ENCODE data around the gene USP54.
"Not testable (repeated sequence)": the region's sequence is repeated elsewhere in the genome, so short reads cannot be mapped to it uniquely, and the experiment has no call there.

USP54 gene

DNA sequence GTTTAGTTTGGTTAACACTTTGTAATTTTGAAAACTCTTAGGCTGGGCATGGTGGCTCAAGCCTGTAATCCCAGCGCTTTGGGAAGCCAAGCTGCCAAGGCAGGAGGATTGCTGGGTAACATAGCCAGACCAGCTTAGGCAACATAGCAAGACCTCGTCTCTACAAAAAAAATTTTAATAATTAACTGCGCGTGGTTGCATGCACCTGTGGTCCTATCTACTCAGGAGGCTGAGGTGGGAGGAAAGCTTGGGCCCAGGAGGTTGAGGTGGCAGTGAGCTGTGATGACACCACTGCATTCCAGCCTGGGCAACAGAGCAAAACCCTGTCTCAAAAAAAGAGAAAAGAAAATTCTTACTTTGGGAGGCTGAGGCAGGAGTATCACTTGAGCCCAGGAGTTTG is 31.9 kb upstream of the USP54 start:
- Histone ChIP-seq H3K4me1 (ENCODE audit: insufficient read depth, low read length) (peaks cover 6% of the 10 kb centered on the region; the same call in 1 of the 2 replicates), H3K27me3 (ENCODE audit: insufficient read depth, low read length) (no peaks in the 10 kb centered on the region), H3K27ac (ENCODE audit: low read depth, low read length) (no peak overlapping the region), H3K4me3 (ENCODE audit: low read length) (no peak overlapping the region), H3K9ac (ENCODE audit: low read depth, low read length) (no peak overlapping the region), H3K9me3 (ENCODE audit: insufficient read depth, low read depth, low read length) (no peaks in the 10 kb centered on the region), H3K36me3 (ENCODE audit: insufficient read depth, low read length) (no peaks in the 10 kb centered on the region)
- WGBS: 94% methylated on average over 4 of the region's 4 CpGs

DNA sequence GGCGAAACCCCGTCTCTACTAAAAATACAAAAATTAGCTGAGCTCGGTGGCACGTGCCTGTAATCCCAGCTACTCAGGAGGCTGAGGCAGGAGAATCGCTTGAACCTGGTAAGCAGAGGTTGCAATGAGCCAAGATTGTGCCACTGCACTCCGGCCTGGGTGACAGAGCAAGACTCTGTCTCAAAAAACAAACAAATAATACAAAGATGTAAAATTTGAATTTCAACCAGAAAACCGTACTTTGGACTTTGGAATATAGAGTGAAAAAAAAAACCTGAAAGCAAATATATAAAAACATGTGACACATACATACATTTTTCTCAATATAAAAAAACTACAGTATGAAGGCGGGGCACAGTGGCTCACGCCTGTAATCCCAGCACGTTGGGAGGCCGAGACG is 29.8 kb upstream of the USP54 start:
- not testable (repeated sequence) for H3K36me3 ChIP-seq (ENCODE audit: insufficient read depth, low read length); H3K9me3 ChIP-seq (ENCODE audit: insufficient read depth, low read depth, low read length); H3K4me1 ChIP-seq (ENCODE audit: insufficient read depth, low read length); H3K9ac ChIP-seq (ENCODE audit: low read depth, low read length); H3K27me3 ChIP-seq (ENCODE audit: insufficient read depth, low read length); H3K4me3 ChIP-seq (ENCODE audit: low read length); H3K27ac ChIP-seq (ENCODE audit: low read depth, low read length)
- 99% methylated on average over 10 of the region's 12 CpGs for WGBS

DNA sequence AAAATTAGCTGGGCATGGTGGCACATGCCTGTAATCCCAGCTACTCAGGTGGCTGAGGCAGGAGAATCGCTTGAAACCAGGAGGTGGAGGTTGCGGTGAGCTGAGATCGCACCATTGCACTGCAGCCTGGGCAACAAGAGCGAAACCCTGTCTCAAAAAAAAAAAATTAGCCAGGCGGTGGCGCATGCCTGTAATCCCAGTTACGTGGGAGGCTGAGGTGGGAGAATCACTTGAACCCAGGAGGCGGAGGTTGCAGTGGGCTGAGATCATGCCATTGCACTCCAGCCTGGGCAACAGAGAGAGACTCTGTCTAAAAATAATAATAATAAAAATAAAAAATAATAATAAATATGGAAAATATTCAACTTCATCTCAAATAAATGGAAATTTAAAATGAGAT is 26.0 kb upstream of the USP54 start:
- H3K27me3 ChIP-seq (ENCODE audit: insufficient read depth, low read length); H3K27ac ChIP-seq (ENCODE audit: low read depth, low read length): not testable (repeated sequence)
- 98% methylated on average over 8 of the region's 8 CpGs for WGBS

DNA sequence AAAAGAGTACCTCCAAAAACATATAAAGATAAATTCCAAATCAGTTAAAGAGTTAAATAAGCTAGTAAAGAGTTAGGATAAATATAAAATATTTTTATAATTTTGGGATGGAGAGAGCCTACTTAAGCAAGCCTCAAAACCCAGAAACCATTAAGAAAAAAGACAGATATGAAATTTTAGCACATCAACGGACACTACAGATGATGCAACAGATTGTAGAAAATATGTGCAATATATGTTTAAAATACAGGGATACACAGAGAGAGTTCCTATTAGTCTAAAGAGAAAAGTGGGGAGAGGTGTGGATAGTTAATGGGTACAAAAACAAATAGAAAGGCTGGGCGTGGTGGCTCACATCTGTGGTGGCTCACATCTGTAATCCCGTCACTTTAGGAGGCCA is 23.6 kb upstream of the USP54 start:
- Histone ChIP-seq H3K4me3 (ENCODE audit: low read length) (no peak overlapping the region), H3K9me3 (ENCODE audit: insufficient read depth, low read depth, low read length) (no peaks in the 10 kb centered on the region)

More for the DNA sequence above, 26.0 kb upstream of the USP54 start:
- H3K36me3 ChIP-seq (ENCODE audit: insufficient read depth, low read length); H3K9me3 ChIP-seq (ENCODE audit: insufficient read depth, low read depth, low read length); H3K4me1 ChIP-seq (ENCODE audit: insufficient read depth, low read length); H3K4me3 ChIP-seq (ENCODE audit: low read length); H3K9ac ChIP-seq (ENCODE audit: low read depth, low read length): not testable (repeated sequence)

DNA sequence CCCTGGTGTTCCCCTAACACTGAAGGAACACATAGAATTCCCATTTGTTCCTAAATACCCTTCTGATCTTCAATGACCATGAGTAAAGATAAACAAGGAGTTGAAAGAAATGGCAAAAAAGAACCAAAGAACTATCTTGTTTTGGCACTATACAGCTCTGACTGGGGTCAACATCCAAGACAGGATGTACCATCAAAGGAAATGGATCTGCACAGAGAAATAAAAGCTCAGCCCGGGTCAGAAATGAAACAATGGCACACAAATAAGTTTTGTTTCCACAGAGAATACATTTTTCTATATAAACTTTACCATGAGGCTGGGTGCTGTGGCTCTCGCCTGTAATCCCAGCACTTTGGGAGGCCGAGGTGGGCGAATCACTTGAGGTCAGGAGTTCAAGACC is 18.0 kb upstream of the USP54 start:
- no peaks in the 10 kb centered on the region for H3K27me3 ChIP-seq (ENCODE audit: insufficient read depth, low read length)
- no peak overlapping the region for H3K9ac ChIP-seq (ENCODE audit: low read depth, low read length)
- no peaks in the 10 kb centered on the region for H3K9me3 ChIP-seq (ENCODE audit: insufficient read depth, low read depth, low read length)
- H3K36me3 ChIP-seq (ENCODE audit: insufficient read depth, low read length): no peaks in the 10 kb centered on the region
- 94% methylated on average over 4 of the region's 4 CpGs for WGBS
- no peak overlapping the region for H3K27ac ChIP-seq (ENCODE audit: low read depth, low read length)
- H3K4me1 ChIP-seq (ENCODE audit: insufficient read depth, low read length): no peaks in the 10 kb centered on the region
- no peak overlapping the region for H3K4me3 ChIP-seq (ENCODE audit: low read length)

More for the DNA sequence above, 23.6 kb upstream of the USP54 start:
- Histone ChIP-seq H3K4me1 (ENCODE audit: insufficient read depth, low read length) (no peaks in the 10 kb centered on the region), H3K27ac (ENCODE audit: low read depth, low read length) (no peak overlapping the region), H3K36me3 (ENCODE audit: insufficient read depth, low read length) (no peaks in the 10 kb centered on the region), H3K9ac (ENCODE audit: low read depth, low read length) (no peak overlapping the region), H3K27me3 (ENCODE audit: insufficient read depth, low read length) (no peaks in the 10 kb centered on the region)
- 91% methylated on average over 3 of the region's 3 CpGs for WGBS

DNA sequence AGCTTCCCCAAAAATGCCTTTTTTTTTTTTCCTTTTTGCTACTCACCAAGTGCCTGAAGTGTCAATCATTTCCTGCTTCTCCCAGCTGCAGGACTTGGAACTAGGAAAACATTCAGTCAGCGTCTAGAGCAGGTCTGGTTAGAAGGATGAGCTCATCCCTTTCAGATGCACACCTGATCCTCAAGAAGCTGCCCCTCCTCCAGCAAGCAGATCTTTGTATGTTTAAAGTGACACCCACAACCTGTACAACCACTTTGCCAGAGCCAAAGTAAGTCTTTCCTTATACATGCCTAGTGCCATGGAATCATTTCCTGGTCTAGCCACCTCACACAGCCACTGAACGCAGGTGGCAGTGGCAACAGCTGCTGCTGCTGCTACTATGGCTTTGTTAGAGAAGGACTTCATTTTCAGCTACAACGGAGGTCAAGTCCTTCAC is 10.4 kb upstream of the USP54 start:
- no peaks in the 10 kb centered on the region for H3K27me3 ChIP-seq (ENCODE audit: insufficient read depth, low read length)
- no peak overlapping the region for H3K4me3 ChIP-seq (ENCODE audit: low read length)
- H3K9ac ChIP-seq (ENCODE audit: low read depth, low read length): peak overlapping the region; percentile 12
- H3K4me1 ChIP-seq (ENCODE audit: insufficient read depth, low read length): peaks cover 12% of the 10 kb centered on the region
- 46% methylated on average over 3 of the region's 3 CpGs for WGBS
- peak overlapping the region; percentile 44 for H3K27ac ChIP-seq (ENCODE audit: low read depth, low read length)
- H3K9me3 ChIP-seq (ENCODE audit: insufficient read depth, low read depth, low read length): no peaks in the 10 kb centered on the region
- H3K36me3 ChIP-seq (ENCODE audit: insufficient read depth, low read length): no peaks in the 10 kb centered on the region

DNA sequence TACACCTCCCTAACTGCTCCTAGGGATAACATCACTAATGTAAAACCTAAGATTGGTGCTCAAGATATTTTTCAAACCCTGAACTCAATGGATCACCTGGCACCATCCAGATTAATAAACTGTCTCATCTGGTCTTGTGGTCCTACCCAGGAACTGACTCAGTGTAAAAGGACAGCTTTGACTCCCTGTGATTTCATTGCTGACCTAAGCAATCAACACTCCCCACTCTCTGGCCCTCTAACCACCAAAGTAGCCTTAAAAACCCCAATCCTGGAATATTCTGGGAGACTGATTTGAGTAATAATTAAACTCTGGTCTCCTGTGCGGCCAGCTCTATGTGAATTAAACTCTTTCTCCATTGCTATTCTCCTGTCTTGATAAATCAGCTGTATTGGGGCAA is 6.2 kb upstream of the USP54 start:
- Histone ChIP-seq H3K9me3 (ENCODE audit: insufficient read depth, low read depth, low read length) (no peaks in the 10 kb centered on the region), H3K4me3 (ENCODE audit: low read length) (no peak overlapping the region), H3K27me3 (ENCODE audit: insufficient read depth, low read length) (no peaks in the 10 kb centered on the region), H3K4me1 (ENCODE audit: insufficient read depth, low read length) (peaks cover 20% of the 10 kb centered on the region), H3K9ac (ENCODE audit: low read depth, low read length) (no peak overlapping the region), H3K36me3 (ENCODE audit: insufficient read depth, low read length) (no peaks in the 10 kb centered on the region), H3K27ac (ENCODE audit: low read depth, low read length) (no peak overlapping the region)
- 86% methylated on average over 1 of the region's 1 CpG for WGBS

DNA sequence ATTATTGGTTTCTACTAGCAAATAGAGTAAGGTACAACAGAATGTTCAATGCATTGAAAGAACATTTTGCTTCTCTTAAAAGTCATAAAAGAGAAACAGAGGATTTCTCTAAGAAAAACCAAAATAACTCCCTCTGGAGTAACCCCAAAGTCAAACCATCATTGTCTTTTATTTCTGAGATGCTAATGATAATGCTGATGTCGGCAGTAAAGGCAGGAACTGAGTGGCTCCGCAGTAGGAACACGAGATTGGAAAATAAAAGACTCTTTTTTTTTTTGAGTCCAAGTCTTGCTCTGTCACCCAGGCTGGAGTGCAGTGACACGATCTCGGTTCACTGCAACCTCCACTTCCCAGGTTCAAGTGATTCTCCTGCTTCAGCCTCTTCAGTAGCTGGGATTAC is 2.7 kb upstream of the USP54 start:
- no peaks in the 10 kb centered on the region for H3K27me3 ChIP-seq (ENCODE audit: insufficient read depth, low read length)
- no peaks in the 10 kb centered on the region for H3K36me3 ChIP-seq (ENCODE audit: insufficient read depth, low read length)
- no peak overlapping the region for H3K9ac ChIP-seq (ENCODE audit: low read depth, low read length)
- WGBS: 88% methylated on average over 5 of the region's 5 CpGs
- no peak overlapping the region for H3K27ac ChIP-seq (ENCODE audit: low read depth, low read length)
- no peaks in the 10 kb centered on the region for H3K9me3 ChIP-seq (ENCODE audit: insufficient read depth, low read depth, low read length)
- H3K4me3 ChIP-seq (ENCODE audit: low read length): no peak overlapping the region
- peaks cover 37% of the 10 kb centered on the region for H3K4me1 ChIP-seq (ENCODE audit: insufficient read depth, low read length)

DNA sequence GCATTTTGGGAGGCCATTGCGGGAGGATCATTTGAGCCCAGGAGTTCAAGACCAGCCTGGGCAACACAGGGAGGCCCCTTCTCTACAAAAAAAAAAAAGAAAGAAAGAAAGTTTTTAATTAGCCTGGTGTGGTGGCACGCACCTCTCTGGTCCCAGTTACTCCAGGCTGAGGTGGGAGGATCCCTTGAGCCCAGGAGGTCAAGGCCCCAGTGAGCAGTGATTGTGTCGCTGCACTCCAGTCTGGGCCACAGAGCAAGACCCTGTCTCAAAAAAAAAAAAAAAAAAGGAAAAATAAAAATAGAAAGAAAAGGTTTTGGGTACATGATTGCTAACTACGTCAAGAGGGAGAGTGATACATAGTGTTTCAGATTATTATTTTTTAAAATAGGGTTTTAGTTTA is 2.0 kb upstream of the USP54 start:
- Histone ChIP-seq H3K36me3 (ENCODE audit: insufficient read depth, low read length) (no peaks in the 10 kb centered on the region), H3K9ac (ENCODE audit: low read depth, low read length) (no peak overlapping the region), H3K4me3 (ENCODE audit: low read length) (no peak overlapping the region), H3K4me1 (ENCODE audit: insufficient read depth, low read length) (peaks cover 37% of the 10 kb centered on the region), H3K27ac (ENCODE audit: low read depth, low read length) (no peak overlapping the region; the same call in 1 of the 2 replicates), H3K27me3 (ENCODE audit: insufficient read depth, low read length) (no peaks in the 10 kb centered on the region), H3K9me3 (ENCODE audit: insufficient read depth, low read depth, low read length) (no peaks in the 10 kb centered on the region)
- WGBS: 94% methylated on average over 4 of the region's 4 CpGs

DNA sequence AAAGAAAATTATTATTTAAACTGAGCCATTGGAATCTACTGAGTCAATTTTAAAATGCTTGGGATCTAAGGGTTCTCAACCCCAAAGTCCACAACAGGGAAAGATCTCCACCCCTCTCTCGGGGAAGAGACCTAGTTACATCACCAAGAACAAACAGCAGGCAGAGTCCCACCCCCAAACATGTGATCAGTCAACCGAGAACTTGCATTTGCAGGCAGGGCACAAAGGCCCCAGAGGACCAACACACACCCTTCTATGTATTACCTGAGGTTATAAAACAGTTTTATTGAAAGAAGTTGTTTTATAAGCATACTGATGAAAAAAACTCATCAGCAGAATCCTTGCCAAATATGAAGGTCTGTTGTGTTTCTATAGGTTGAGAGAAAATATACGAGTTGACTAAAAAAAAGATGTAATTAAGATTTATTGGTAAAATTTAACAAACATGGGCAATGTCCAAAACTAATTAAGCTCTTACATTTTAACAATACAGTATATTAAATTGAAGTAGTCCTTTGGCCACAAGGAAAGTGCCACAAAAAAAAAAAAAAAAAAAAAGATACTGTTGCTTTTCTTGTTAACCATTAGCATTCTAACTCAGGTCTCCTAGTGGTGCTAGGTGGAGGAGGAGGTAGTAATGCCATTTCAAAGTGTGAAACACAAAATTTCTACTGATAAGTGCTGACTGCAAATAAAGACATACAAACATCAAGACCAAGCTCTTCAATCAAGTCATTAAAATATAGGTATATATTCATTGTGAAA is 975 bp upstream of the USP54 start:
- H3K9ac ChIP-seq (ENCODE audit: low read depth, low read length): peak overlapping the region; percentile 77
- H3K36me3 ChIP-seq (ENCODE audit: insufficient read depth, low read length): no peaks in the 10 kb centered on the region
- no peaks in the 10 kb centered on the region for H3K9me3 ChIP-seq (ENCODE audit: insufficient read depth, low read depth, low read length)
- H3K27me3 ChIP-seq (ENCODE audit: insufficient read depth, low read length): no peaks in the 10 kb centered on the region
- H3K4me3 ChIP-seq (ENCODE audit: low read length): peak overlapping the region; percentile 44
- 0% methylated on average over 2 of the region's 3 CpGs for WGBS
- H3K4me1 ChIP-seq (ENCODE audit: insufficient read depth, low read length): peaks cover 37% of the 10 kb centered on the region
- H3K27ac ChIP-seq (ENCODE audit: low read depth, low read length): peak overlapping the region; percentile 98

DNA sequence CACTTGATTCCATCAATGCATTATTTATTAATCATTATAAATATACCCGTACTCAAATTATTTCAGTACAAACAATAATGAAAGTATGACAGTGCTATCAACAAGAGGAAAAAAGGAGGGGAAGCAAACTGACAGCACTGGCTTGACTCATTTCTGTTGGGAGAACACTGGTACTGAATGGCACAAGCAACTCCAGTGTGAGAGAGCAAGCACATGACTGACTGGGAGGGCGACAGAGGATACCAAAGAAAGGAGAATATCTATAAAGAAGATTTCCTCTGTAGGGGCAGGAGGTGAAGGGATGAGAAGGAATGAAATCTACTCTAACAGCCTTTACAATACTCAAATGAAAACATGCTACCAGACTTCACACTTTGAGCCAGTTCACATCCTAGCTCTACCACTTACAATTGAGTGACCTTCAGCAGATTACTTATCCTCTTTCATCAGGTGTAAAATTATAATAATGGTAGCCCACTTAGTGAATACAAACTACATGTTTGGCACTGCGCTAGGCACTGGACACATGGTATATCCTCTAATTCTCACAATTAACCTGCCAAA is 1.5 kb downstream of the USP54 start:
- peak overlapping the region; percentile 44; the same call in 1 of the 2 replicates for H3K4me3 ChIP-seq (ENCODE audit: low read length)
- 79% methylated on average over 2 of the region's 3 CpGs for WGBS
- H3K27me3 ChIP-seq (ENCODE audit: insufficient read depth, low read length): no peaks in the 10 kb centered on the region
- H3K36me3 ChIP-seq (ENCODE audit: insufficient read depth, low read length): no peaks in the 10 kb centered on the region
- peaks cover 37% of the 10 kb centered on the region for H3K4me1 ChIP-seq (ENCODE audit: insufficient read depth, low read length)
- no peaks in the 10 kb centered on the region; the same call in 1 of the 2 replicates for H3K9me3 ChIP-seq (ENCODE audit: insufficient read depth, low read depth, low read length)
- no peak overlapping the region for H3K9ac ChIP-seq (ENCODE audit: low read depth, low read length)
- H3K27ac ChIP-seq (ENCODE audit: low read depth, low read length): no peak overlapping the region

All from HUES64 (cell line).